Measurements from ENCODE around the gene NFIA.

The NFIA gene

DNA sequence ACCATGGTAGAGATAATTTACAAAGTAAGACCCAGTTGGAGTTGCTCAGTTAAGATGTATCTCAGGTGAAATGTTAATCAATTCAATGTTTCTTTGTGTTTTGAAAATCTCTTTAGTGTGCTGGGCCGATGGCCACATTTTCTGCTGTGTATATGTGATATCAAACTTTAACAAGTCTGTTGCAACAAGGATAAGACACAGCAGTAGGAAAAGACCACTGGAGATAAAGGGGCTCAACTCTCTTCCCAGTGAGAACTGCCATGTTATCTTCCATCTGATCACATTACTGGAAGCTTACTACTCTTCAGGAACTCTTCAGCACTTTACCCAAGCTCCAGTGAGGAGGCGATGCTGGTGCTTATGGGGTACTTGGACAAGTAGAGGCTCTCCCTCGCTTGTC lies 227.7 kb downstream of the NFIA start:
- ATAC-seq (ENCODE audit: low read depth) (no peak), DNase-seq (ENCODE audit: low spot score) (no peak)
- Histone ChIP-seq H3K4me3 (ENCODE audit: severe bottlenecking) (no peak overlapping the region), H3K36me3 (ENCODE audit: low read depth) (no peaks in the 10 kb centered on the region), H3K27ac (ENCODE audit: poor library complexity, severe bottlenecking) (no peak overlapping the region), H3K4me1 (ENCODE audit: insufficient read depth, poor library complexity, severe bottlenecking) (no peaks in the 10 kb centered on the region), H3K27me3 (ENCODE audit: insufficient read depth, poor library complexity, severe bottlenecking) (no peaks in the 10 kb centered on the region), H3K9me3 (ENCODE audit: severe bottlenecking) (no peaks in the 10 kb centered on the region)
- TF ChIP-seq, protein P1, sequence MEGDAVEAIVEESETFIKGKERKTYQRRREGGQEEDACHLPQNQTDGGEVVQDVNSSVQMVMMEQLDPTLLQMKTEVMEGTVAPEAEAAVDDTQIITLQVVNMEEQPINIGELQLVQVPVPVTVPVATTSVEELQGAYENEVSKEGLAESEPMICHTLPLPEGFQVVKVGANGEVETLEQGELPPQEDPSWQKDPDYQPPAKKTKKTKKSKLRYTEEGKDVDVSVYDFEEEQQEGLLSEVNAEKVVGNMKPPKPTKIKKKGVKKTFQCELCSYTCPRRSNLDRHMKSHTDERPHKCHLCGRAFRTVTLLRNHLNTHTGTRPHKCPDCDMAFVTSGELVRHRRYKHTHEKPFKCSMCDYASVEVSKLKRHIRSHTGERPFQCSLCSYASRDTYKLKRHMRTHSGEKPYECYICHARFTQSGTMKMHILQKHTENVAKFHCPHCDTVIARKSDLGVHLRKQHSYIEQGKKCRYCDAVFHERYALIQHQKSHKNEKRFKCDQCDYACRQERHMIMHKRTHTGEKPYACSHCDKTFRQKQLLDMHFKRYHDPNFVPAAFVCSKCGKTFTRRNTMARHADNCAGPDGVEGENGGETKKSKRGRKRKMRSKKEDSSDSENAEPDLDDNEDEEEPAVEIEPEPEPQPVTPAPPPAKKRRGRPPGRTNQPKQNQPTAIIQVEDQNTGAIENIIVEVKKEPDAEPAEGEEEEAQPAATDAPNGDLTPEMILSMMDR (IDR thresholded peaks at IDR 0.05; ENCODE audit: poor library complexity, severe bottlenecking) = no peak

DNA sequence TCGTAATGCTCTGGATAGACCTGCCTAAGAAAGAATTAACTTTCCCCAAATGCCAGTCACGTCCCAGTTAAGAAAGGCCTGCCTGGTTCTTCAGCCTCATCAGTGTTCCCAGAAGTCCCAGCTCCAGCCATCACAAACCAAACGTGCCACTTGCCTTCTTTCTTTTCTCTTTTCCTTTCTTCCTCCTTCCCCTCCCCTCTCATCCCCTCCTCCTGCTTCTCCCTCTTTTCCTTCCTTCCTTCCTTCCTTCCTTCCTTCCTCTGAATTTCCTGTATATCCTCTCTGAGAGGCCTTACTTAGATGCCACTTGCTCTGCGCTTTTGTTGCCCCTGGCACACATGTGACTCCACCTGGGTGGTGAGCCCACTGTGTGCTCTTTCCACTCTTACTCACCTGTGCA lies 228.2 kb downstream of the NFIA start:
- H3K27me3 ChIP-seq (ENCODE audit: insufficient read depth, poor library complexity, severe bottlenecking) = no peaks in the 10 kb centered on the region
- H3K36me3 ChIP-seq (ENCODE audit: low read depth) = no peaks in the 10 kb centered on the region
- H3K4me3 ChIP-seq (ENCODE audit: severe bottlenecking) = no peak overlapping the region
- DNase-seq (ENCODE audit: low spot score) (no peak), ATAC-seq (ENCODE audit: low read depth) (no peak)
- TF ChIP-seq, protein P1 (IDR thresholded peaks at IDR 0.05; ENCODE audit: poor library complexity, severe bottlenecking) = no peak
- H3K9me3 ChIP-seq (ENCODE audit: severe bottlenecking) = no peaks in the 10 kb centered on the region
- no peaks in the 10 kb centered on the region for H3K4me1 ChIP-seq (ENCODE audit: insufficient read depth, poor library complexity, severe bottlenecking)
- no peak overlapping the region for H3K27ac ChIP-seq (ENCODE audit: poor library complexity, severe bottlenecking)

DNA sequence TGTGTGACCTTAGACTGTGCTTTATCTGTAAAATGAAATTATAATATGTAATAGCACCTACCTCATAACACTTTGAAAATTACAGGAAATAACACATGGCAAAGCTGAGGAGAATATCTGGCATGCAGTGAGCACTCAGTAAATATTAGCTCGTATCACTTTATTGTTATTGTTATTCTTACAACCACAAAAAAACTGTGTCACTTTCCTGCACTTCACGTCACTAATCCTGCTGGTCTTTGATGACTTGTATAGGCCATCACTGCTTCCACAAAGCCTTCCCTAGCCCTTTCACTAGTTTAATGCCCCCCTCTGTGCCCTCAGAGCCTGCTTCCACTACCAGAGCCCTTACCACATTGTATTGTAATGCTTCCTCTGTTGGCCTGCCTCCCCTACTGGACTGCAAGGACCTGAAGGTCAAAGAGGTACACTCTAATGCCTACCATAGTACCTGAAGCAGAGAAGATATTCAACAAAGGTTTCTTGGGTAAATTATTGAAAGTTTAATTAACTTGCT lies 231.6 kb downstream of the NFIA start:
- TF ChIP-seq, protein P1 (IDR thresholded peaks at IDR 0.05; ENCODE audit: poor library complexity, severe bottlenecking) = no peak
- Histone ChIP-seq H3K9me3 (ENCODE audit: severe bottlenecking) (no peaks in the 10 kb centered on the region), H3K27ac (ENCODE audit: poor library complexity, severe bottlenecking) (no peak overlapping the region), H3K27me3 (ENCODE audit: insufficient read depth, poor library complexity, severe bottlenecking) (no peaks in the 10 kb centered on the region), H3K36me3 (ENCODE audit: low read depth) (no peaks in the 10 kb centered on the region), H3K4me1 (ENCODE audit: insufficient read depth, poor library complexity, severe bottlenecking) (peaks cover 21% of the 10 kb centered on the region), H3K4me3 (ENCODE audit: severe bottlenecking) (no peak overlapping the region)
- no peak for ATAC-seq (ENCODE audit: low read depth)
- no peak for DNase-seq (ENCODE audit: low spot score)

DNA sequence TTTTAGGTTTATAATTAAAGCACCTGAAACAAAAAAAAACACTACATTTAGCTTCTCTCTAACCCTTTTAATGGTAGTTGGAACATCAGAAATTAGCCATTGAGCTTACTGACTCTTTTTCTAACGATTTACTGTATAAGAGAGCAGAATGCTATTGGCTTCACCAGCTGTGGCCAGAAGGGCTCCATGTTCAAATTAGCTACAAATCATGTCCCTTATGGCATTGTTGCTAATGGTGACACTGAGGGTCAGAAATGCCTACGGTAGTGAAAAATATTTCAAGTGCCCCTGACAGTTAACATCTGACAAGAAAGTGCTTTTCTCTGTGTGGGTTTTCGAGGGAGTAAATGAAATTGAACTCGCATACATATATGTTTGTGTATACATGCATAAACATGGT lies 232.7 kb downstream of the NFIA start:
- Histone ChIP-seq H3K27me3 (ENCODE audit: insufficient read depth, poor library complexity, severe bottlenecking) (no peaks in the 10 kb centered on the region), H3K27ac (ENCODE audit: poor library complexity, severe bottlenecking) (no peak overlapping the region), H3K4me3 (ENCODE audit: severe bottlenecking) (no peak overlapping the region), H3K9me3 (ENCODE audit: severe bottlenecking) (no peaks in the 10 kb centered on the region), H3K36me3 (ENCODE audit: low read depth) (no peaks in the 10 kb centered on the region), H3K4me1 (ENCODE audit: insufficient read depth, poor library complexity, severe bottlenecking) (peaks cover 26% of the 10 kb centered on the region)
- no peak for ATAC-seq (ENCODE audit: low read depth)
- DNase-seq (ENCODE audit: low spot score) = no peak
- TF ChIP-seq, protein P1 (IDR thresholded peaks at IDR 0.05; ENCODE audit: poor library complexity, severe bottlenecking) = no peak

DNA sequence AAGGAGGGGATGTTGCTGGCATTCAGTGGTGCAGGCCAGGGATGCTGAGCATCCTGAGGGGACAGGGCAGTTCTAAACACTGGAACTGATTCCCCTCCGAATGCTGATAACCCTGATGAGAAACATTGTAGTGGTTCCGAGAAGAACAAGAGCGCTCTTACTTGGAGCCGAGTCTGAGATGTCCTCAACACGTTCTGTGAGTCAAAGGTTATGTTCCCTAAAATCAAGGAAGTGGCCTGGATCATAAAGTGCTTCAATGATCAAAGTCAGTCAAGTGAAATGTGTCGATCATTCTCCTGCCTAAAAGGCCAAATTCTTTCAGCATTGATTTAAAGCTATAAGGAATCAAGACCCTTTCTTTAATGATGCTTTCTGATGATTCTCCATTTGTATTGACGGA lies 234.1 kb downstream of the NFIA start:
- Histone ChIP-seq H3K36me3 (ENCODE audit: low read depth) (no peaks in the 10 kb centered on the region), H3K9me3 (ENCODE audit: severe bottlenecking) (no peaks in the 10 kb centered on the region), H3K27me3 (ENCODE audit: insufficient read depth, poor library complexity, severe bottlenecking) (no peaks in the 10 kb centered on the region), H3K27ac (ENCODE audit: poor library complexity, severe bottlenecking) (no peak overlapping the region), H3K4me3 (ENCODE audit: severe bottlenecking) (no peak overlapping the region), H3K4me1 (ENCODE audit: insufficient read depth, poor library complexity, severe bottlenecking) (peaks cover 31% of the 10 kb centered on the region)
- TF ChIP-seq, protein P1 (IDR thresholded peaks at IDR 0.05; ENCODE audit: poor library complexity, severe bottlenecking) = no peak
- ATAC-seq (ENCODE audit: low read depth) = no peak
- DNase-seq (ENCODE audit: low spot score) = no peak

All from RWPE2 (cell line).